Measurements from ENCODE around the gene SPATA3.
"Not testable (repeated sequence)": the region's sequence is repeated elsewhere in the genome, so short reads cannot be mapped to it uniquely, and the experiment has no call there.

The SPATA3 gene

DNA sequence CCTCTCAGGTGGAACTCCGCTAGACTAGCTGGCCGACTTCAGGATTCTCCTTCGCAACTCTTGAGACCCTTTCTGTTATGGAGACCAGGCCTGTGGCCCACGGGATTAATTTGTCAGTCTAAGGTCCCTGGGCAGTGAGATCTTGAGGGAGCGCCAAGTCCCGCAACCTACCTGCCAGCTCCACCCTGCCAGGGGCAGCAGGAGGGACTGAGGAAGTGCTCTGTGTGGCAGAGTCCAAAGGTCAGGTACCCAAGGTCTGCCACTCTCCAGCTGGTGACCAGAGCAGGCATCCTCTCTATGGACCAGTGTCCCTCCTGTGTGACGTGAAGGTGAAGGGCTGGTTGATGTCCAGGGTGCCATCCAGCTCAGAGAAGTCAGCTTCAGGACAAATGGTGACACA lies 4.3 kb upstream of the SPATA3 start:
- no peak for DNase-seq (ENCODE audit: low read depth in 2 of 3, low spot score in 1 of 3)

DNA sequence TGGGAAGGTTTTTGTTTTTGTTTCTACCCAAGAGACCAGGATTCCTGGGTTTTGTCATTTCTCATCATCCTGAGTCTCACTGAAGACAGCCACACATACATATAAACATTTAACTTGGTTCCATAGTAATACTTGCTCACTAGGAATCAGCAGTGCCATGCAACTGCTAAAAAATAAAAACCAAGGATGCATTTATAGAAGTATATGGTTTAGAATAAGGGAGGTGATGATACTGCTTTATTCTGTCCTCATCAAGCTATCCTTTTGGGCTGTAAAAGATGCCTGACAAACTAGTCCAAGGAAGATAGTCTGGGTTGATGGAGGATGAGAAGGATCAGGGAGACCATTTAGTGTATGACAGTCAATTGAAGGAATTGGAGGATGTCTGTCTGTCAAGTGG lies 740 bp downstream of the SPATA3 start:
- no peak for DNase-seq (ENCODE audit: low read depth in 2 of 3, low spot score in 1 of 3)

DNA sequence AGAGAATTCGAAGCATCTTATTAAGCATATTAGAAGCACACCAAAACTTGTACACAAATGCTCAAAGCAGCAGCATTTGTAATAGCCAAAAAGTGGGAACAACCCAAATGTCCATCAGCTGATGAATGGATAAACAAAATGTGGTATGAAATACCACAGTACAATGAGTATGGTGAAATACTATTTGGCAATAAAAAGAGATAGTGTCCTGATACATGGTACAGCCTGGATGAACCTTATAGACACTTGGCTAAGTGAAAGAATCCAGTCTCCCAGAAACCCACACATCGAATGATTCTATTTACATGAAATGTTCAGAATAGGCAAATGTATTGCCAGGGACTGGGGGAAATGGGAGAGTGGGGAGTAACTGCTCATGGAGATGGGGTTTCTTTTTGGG lies 3.0 kb downstream of the SPATA3 start:
- no peak for DNase-seq (ENCODE audit: low read depth in 2 of 3, low spot score in 1 of 3)

DNA sequence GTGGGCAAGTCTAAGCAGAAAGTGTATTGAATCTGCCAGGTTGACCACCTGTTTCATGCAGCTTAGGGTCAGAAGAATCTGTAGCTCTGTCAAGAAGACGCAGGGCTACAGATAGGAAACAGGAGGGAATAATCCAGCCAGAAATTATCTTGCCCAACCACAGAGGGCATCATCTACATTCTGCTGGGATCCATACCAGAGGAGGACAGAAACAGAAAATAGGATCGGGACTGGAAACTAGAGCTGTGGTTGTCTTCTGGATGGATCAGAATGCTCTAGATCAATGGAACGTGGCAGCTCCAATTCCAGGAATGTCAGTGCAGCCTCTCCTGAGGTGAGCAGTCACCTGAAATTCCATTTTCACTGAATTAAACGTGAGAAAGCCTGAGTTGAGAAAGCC lies 3.6 kb downstream of the SPATA3 start:
- no peak for DNase-seq (ENCODE audit: low read depth in 2 of 3, low spot score in 1 of 3)

DNA sequence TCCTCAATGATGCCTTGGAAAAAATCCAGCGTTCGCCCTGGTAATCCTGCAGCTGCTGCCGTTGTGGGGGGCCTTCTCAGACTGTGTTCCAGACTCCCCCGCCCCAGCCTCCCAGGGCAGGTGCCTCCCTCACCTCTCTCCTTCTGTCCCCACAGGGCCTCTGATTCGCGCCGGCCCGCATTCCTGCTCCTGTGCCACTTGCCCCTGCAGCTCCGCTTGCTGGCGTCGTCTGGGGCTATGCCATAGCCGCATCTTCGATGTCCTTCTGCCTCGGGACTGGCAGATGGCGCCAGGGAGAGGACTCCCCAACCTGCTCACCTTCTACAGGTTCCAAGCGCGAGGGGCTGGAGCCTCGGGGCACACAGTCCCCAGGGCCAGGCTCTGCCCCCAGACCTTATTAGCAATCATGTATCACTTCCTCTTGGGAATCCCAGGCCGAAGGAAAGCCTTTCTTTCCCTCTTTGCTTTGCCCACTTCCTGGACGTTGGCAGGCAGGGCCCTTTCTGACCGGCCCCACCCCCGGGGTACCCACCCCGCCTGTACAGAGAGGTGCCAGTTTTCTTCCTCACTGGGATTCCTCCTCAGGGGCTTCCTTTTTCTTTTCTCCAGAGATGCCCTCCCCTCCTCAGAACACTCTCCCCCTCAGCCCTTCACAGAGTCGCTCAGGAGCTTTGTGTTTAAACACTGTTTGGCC lies 4.4 kb downstream of the SPATA3 start:
- DNase-seq (ENCODE audit: low read depth in 2 of 3, low spot score in 1 of 3), result no peak

DNA sequence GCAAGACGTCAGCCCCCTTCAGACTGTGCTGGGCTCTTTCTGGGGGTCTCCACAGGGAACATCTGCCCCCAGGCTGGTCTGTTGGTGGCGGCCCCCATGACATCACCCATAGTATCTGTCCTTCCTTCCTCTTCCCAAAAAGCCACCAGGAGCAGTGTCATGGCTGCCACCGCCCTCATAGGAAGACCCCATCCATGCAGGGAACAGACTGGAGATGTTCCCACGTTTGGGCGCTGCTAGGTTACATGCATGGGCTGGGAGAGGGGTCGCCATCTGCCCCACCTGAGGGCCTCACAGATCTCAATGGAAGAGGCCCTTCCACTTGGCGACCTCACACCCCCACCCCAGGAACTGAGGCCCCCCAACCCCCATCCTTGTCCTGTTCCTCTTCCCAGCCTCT lies 5.1 kb downstream of the SPATA3 start:
- DNase-seq (ENCODE audit: low read depth in 2 of 3, low spot score in 1 of 3), result no peak

DNA sequence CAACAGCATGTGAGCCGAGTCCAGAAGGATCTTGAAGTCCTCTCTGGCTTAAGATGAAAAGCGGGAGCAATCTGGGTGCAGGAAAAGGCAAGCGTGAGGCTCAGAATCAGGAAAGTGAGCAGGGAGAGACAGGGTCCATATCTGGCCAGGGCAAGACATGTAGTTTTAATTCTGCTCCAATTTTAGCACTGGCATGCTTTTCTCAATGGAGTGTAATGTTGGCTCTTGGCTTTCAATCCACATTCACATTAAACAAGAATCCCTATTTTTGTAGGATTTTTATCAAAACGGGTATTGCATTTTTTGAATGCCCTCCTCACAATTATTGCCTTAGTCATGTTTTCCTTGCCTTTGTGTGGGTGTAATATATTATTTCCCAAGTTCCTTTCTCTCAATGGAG lies 6.0 kb downstream of the SPATA3 start:
- no peak for DNase-seq (ENCODE audit: low read depth in 2 of 3, low spot score in 1 of 3)

DNA sequence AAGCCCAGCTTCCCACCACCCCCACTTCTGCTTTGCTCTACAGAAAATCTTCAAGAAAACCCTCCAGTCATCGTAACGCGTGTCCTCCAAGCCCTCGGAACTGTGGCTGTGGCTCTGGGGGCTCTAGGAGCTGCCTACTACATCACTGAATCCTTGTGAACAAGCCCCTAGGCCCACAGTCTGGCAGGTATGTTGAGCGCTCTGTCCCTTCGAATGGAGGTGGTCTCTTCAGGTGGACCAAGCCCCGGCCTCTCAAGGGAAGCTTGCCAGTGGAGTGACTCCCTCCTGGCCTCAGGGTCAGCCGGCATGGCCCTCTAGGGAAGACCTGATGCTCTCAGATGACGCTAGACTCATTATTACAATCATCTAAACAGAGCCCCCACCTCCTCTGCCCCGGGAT lies 6.7 kb downstream of the SPATA3 start:
- no peak for DNase-seq (ENCODE audit: low read depth in 2 of 3, low spot score in 1 of 3)

DNA sequence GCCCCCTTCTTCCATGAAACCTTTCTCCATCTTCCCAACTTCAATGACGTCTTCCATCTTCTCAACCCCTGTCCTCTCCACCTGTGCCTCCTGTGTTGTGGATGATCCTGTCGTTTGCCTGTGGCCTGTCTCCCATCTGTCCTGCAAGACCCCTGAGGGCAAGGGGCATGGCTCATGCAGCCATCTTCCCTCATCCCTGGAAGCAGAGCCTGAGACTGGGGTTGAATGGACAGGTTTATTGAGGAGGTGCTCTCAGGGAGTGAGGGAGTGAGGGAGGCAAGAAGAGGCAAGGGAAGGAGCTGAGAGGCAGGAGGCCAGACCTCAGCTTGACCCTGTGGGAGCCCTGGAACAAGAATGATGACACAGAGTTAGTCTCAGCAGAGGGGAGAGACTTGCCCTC lies 7.3 kb downstream of the SPATA3 start:
- DNase-seq (ENCODE audit: low read depth in 2 of 3, low spot score in 1 of 3), result no peak

DNA sequence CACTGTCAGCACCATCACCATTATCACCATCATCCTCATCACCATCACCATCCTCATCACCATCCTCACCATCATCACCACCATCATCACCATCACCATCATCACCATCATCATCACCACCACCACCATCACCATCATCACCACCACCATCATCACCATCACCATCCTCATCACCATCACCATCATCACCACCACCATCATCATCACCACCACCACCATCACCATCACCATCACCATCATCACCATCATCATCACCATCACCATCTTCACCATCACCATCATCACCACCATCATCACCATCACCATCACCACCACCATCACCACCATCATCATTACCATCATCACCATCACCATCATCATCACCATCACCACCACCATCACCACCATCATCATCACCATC lies 9.0 kb downstream of the SPATA3 start:
- DNase-seq (ENCODE audit: low read depth in 2 of 3, low spot score in 1 of 3), result not testable (repeated sequence)

DNA sequence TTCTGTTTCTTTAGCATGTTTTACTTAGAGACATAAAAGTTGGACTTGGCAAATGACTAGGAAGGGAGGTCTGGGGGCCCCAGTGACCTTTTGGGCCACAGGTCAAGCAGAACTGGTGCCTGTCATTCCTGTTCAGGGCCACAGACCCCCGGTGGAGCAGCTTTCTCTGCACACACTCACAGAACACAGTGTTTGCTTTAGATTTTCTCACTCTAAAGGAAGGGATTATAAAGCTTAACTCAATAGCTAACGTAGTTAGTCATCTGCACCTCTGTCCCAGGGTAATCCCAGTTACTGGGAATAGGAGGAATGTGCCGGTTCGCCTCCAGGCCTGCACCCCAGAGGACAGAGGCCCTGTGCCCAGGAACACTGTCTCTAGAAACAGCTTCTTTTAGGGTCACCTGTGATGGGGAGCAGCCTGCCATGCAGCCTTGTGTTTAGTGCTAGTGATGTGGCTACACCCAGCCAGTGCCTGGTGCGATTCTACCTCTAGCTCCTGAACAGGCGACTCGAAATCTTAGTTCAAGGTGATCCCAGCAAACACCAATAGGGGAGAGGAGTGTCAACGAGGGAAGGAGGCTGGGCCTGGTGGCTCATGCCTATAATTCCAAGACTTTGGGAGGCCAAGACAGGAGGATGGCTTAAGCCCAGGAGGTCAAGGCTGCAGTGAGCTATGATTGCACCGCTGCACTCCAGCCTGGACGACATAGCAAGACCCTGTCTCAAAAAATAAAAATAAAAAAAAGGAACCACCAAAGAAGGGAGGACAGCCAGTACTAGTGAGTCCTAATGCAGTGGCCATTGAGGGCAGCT lies 11.6 kb downstream of the SPATA3 start:
- DNase-seq (ENCODE audit: low read depth in 2 of 3, low spot score in 1 of 3), result no peak

DNA sequence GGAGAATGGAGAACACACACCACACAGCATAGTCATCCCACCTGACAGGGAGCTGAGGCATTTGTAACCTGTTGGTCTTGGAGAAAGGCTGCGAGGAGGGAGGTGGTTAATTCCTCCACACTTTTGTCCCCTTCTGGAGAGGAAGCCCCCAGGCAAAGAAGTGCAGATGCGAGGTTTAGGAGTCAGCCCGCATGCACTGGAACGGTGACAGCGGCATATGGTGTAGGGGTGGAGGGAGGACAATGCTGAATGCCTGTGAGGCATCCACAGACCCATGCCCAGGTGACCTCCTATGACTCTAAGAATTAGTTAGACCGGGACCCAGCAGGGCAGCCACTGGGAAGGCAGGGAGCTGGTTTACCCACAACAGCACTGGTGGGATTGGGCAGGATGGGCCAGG lies 12.2 kb downstream of the SPATA3 start:
- no peak for DNase-seq (ENCODE audit: low read depth in 2 of 3, low spot score in 1 of 3)

DNA sequence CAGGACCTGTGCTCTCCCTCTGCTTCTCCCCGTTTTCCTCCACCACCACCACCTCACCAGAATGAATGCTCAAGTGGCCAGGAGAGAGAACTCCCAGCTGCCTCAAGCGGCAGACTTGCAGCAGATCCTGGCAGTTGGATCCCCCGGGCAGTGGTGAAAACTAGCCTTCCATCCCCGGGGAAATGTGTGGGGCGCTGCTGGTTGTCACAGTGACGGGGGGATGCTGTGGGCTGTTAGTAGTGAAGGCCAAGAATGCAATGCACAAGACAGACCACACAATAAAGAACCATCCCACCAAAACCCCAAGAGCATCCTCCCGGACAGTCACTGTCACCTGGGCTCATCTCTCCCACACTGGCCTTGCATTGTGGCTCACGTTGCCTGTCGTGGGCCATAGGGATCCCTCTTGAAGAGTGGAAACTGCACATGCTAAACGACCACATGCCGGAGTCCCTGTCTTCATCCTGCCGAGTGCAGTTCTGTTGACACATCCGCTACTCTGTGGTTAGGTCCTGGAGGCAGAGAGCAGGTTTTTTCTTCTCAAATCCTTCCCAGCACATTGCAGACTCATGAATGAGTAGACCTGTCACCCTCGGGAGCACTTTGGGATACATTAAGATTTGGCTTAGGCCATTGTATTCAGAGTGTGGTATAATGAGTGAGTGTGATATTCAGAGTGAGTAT lies 13.5 kb downstream of the SPATA3 start:
- DNase-seq (ENCODE audit: low read depth in 2 of 3, low spot score in 1 of 3), result no peak

DNA sequence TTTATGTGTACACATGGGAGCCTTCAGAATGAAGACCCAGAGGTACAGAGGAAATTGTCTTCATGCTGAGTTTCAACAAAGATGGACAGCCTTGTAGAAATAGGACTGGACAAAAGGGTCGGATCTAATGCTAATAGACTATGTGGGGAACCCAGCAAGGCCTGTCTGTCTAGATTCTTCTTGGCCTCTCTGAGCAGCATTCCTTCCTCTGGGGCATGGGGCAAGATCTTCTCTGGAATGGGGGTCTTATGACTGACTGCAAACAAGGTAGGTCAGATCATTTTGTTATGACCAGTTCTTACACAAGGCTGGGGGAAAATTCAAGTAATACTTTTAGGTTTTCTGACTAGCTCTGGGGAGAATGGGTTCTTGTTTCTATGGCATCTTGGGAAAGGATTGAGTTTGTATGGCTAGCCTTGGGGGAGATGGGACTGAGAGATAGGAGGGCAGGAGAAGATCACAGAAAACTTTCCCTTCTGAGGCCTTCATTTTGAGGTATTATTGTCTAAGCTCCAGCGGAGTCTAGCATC lies 14.3 kb downstream of the SPATA3 start:
- DNase-seq (ENCODE audit: low read depth in 2 of 3, low spot score in 1 of 3), result no peak

DNA sequence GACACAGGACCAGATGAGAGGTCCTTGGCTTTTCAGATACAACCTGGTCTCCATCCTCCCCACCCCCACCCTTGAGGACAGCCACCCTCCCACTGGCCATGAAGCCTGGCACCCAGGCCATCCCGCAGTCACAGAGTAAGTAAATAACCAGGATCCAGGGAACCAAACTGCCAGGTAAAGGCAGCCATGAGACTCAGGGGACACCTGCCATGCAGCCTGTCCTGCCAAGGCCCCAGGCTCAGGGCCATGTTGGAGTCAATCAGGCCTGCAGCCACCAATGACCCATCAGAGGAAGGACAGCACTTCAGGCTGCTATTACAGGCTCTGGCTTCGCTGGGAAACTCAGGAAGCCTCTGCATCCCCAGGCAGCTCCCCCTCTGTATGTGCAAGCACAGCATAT lies 15.6 kb downstream of the SPATA3 start:
- no peak for DNase-seq (ENCODE audit: low read depth in 2 of 3, low spot score in 1 of 3)

DNA sequence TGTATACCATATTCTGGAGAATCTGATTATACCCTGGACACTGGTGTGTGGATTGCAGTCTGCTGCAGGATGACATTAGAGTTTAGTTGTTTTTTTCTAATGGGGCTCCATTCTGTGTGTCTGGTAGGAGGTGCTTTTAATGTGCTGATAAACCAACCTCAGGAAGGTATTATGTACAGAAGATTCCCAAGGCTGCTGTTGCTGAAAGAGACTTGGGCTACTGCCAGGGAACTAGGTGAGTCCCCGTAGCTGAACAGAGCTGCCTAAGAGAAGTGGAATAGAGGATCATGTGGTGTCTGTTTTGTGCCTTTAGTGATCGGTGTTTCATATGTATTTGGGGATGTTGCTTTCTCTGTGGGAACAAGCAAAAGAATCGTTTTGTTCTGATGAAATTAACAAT lies 16.5 kb downstream of the SPATA3 start:
- DNase-seq (ENCODE audit: low read depth in 2 of 3, low spot score in 1 of 3), result no peak

DNA sequence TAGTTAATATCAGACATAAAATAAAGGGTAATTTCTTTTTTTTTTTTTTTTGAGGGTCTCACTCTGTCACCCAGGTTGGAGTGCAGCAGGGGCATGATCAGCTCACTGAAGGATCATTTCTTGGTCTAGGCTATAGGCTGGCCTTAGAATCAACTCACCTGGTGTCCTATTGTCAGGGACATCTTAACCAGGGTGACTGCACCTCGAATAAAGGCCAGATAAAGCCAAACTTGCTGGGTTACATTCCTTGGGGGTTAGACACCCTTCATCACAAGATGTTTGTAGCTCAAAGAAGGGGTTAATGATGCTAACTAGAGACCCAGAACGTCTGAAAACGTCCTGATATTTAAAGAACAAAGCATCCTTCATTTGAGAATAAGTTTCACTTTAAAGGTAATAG lies 17.9 kb downstream of the SPATA3 start:
- DNase-seq (ENCODE audit: low read depth in 2 of 3, low spot score in 1 of 3), result no peak

DNA sequence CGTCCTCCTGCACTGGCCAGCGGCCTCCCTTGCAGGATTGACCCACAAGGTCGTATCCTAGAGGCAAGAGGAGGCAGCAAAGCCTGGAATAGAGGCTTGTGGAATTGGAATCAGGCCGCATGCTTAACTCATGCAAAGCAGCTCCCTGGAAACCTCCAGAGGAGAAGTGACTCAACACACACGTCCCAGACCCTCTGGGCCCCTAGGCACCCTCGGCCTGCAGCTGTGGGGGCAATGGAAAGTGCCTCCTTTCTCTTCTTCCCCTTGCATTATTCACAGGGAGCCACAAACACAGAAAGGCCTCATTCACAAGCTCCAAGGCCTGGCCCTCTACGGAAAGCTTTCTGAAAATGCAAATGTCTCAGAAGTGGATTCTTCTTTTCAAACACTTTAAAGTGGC lies 19.6 kb downstream of the SPATA3 start:
- DNase-seq (ENCODE audit: low read depth in 2 of 3, low spot score in 1 of 3), result no peak

DNA sequence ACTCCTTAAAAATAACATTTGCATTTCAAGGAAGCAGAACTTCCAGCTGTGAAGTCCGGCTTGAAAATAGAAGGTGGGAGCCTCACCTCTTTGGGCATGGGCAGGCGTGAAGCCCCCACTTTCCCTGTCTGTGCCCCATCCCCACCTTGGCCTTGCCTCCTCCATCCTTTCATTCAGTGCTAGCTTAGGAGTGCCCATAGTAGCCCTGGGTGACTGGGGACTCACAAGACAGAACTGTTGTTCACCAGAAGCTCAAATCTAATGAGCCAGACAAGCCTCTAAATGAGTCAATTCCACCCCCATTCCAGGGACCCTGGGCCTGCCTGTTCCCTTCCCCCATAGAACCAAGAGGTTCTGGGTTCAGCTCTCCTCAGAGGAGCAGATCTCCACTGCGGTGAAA lies 20.0 kb downstream of the SPATA3 start:
- DNase-seq (ENCODE audit: low read depth in 2 of 3, low spot score in 1 of 3), result no peak

DNA sequence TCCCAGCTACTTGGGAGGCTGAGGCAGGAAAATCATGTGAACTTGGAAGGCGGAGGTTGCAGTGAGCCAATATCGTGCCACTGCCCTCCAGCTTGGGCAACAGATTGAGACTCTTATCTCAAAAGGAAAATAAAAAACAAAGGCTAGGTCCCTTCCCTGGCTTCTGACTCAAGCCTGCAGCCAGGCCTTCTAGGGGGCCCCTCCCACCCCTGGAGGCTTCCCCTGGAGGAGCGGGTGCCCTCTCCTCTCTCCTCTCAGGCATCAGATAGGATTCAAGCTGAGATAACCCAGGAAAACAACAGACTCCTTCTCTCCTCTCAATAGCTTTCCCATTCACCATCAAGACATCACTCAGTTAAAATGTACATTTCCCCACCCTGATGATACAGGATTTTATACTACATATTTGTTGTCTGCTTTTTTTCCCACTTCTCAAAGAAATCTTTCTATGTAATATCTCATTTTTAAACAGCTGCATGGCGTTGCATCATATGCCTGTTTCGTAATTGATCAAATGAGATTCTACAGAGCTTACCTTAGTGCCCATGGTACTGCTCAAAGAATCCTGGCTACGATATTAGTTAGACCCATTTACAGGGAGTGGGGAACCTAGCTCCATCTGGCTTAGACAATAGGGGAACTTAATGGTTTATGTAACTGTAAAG lies 20.8 kb downstream of the SPATA3 start:
- DNase-seq (ENCODE audit: low read depth in 2 of 3, low spot score in 1 of 3), result no peak

DNA sequence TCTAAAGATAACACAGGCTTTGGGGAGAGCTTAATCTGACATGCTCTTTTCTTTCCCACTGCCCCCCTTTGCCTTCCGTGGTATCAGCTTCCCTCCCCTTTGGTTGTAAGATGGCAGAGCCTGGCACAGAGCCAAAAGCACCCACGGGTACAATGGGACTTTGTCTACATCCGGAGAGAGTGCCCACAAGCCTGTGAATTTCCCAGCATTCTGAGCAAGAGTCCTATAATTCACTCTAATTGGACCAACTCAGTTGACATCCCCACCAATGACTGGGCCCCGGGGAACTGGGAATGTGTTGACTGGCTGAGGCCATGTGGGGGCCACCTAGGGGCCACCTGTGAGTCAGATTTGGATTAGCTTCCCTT lies 21.3 kb downstream of the SPATA3 start:
- DNase-seq (ENCODE audit: low read depth in 2 of 3, low spot score in 1 of 3), result no peak

DNA sequence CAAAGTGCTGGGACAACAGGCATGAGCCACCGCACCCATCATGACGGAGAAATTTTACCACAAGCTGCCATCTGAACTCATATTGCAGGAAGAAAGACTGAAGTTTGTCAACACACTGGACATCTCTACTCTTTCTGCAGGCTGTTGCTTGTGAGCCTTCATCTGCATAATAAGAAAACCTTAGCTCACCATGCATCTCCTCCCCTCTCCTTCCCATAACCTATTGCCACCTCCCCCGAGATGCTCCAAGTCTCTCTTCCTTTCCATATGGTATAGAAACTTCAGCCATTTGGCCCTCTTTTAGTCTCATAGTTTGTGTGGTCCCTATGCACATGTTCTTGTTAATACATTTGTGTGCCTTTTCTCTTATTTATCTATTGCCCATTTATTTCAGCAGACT lies 22.3 kb downstream of the SPATA3 start:
- DNase-seq (ENCODE audit: low read depth in 2 of 3, low spot score in 1 of 3), result no peak

All from stimulated activated CD4-positive, alpha-beta T cell treated with anti-CD3 and anti-CD28 coated beads, Interleukin-12 subunit alpha, Interleukin-12 subunit beta, amount 100 ng/mL, for 48 hours (primary cell).